GM15510 (cell line): ENCODE results near the gene DMD.

ENCODE experiments used
- POLR2A ChIP-seq: IDR thresholded peaks from 3 replicates; pipeline ENCODE4 v1.6.1; 2011; ENCODE audit warnings: borderline replicate concordance; ENCODE audit not compliant: insufficient read length; ENCODE audit errors: extremely low read depth

DMD gene

DNA sequence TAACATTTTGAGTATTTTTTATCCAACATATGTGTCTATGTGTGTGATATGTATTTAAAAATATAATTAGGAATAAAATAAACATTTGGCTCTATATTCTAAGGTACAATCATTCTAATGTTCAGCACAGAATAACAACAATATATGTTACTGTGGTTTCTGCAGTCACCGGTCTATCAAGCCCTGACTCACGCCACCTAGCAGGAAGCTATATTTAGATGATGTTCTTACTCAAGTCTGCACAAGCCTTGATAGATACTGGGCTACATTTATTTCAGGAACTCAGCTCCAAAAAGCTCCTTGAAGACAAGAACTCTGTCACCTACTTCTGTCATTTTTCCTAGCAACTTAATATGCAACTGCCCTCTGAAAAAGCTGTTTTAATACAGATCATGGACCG lies 1987.5 kb downstream of the DMD start:
- no peak for TF ChIP-seq POLR2A

DNA sequence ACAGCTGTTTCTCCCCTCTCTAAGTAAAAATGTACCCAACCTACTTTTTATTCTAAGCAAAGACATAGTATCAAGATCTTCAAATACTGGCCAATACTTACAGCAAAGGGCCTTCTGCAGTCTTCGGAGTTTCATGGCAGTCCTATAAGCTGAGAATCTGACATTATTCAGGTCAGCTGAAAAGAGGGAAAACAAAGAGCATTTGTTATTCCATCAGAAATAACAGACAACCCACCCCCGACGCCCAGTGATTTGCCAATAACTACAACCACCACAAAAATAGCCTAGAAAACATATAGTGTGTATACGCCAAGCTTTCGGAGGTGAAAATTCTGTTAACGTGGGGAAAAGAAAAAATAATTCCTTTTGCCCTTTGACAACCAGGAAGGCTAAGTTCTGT lies 1988.4 kb downstream of the DMD start:
- TF ChIP-seq POLR2A = no peak

DNA sequence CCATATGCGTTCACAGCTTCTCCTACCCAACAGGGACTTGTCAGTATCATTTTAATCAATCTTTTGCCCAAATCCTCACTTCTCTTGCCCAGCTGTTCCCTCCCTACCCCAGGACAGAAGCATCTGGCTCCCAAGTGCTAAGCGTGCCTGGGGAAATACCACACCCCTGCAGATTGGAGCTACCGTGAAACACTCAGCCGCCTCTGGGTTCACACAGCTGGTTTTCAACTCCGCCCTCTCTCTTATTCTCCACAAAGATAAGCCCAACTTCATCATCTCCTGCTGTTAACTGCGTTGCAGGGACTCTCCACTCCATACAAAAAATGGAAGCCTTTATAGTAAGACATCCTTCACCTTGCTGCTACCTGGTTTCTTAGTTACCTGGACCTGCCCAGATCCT lies 1992.2 kb downstream of the DMD start:
- TF ChIP-seq POLR2A = no peak

DNA sequence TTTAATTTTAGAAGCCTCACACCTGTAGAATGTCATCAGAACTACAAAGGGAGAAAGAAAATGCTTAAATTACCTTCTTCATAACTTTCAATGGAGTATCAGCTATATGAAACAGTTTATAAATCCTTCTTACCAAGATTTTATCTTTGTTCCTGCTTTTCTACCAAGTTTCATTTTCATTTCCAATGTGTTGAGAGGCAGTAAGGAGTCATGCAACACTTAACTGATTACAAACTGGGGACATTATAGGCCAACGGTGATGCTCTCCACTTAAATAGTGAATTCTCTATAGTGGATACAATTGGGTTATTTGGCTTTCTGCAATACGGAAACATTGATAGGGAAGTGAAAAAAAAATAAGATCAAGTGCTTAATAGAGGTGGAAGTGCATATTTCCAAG lies 1994.3 kb downstream of the DMD start:
- no peak for TF ChIP-seq POLR2A

DNA sequence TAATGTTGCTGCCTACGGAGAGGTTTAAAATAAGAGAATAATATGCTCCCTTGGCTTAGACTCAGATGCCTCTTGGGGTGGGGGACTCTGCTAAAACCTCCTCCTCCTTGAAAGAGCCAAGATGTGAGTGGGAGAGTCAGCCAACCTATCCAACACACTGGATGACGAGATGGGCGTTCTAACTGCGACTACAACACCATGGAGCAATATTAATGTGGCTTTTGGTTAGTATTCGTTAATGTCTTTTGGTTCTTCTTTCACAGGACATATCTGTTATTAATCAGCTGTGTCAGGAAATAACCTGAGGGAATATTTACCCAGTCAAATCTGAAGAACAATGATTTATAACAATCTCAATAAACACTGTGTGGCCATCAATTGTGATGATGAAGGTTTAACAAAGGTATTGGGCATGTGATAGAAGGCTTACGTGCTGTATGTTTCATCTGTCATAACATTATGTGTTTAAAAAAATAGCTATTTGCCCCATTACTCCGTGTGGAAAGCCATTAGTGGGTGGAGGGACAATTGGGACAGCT lies 1996.0 kb downstream of the DMD start:
- no peak for TF ChIP-seq POLR2A

DNA sequence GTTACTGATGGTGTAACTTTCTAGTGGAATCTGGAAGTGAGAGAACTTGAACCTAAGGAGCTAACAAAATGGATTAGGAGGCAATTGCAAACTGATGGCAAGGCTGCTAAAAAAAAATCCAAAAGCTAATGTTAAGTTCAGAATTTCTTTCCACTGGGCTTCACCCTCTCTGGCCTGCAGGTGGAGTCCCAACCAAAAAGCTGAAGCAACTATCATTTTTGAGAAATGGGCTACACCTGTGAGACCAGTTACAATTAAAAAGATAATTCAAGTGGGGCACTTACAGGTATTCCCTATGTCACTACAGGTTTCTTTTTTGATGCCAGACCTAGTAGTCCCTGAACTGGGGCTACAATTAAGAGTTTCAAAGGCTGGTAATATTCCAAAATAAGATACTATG lies 1997.4 kb downstream of the DMD start:
- no peak for TF ChIP-seq POLR2A

DNA sequence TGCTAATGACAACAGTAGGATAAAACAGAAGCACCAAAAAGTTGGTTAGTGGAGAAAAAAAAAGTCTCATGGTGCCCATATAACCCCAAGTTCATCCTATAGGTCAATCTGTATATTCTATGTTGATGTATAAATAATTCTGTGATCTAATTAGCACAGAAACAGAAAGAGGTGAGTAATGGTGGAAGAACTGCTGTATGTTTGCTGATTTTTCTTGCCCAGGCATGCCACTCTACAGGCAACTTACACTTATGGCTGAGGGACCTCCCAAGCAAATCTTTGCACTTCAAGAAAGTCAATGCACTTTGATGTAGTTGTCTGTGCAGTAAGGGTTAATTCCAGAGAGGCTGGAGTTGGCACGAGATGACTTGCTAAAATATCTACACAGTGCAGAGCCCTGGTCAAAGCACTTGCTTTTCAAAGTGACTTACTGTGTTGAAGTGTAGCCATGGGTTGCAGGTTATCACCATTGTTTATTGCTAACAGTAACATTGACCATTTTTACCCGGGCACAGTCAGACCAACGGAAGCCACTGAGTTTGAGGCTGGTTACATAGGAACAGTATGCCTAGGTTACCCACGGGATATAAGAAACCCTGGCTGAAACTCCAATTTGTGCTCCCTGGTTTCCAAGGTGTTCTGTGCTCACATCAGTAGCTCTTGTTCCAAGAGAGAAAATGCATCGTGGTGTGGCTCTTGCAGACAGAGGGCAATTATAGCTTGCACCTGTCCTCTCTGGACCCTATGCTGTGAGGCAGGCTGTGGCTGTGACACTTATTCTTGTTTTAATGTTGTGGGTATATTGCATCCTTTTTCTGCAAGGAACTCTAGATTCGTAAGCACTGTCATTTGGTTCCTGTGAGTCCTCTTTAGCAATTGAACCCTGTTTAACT lies 1998.2 kb downstream of the DMD start:
- no peak for TF ChIP-seq POLR2A

DNA sequence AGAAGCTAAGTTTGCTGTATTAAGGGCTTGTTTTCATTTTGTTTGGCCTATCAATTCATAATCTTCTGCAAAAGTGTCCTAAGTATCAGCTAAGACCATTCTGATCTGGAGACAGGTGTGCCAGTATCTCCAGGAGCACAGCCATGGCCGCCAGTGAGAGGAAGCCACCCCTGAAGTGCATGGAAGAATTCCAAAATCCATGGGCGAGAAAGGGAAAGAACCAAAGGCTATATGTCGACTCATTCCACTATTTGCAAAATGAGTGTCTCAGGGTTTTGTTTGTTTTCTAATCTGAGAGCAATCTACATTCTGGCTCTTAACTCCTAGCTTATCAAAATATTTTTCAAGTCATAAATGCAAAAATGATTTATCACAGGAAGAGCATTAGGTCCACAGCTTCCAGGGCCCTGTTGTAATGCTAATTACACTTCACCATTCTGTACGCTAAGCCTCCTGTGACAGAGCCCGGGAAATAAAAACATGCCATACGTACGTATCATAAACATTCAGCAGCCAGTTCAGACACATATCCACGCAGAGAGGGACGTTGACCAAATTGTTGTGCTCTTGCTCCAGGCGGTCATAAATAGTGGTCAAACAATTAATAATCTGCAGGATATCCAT lies 2002.2 kb downstream of the DMD start:
- no peak for TF ChIP-seq POLR2A

DNA sequence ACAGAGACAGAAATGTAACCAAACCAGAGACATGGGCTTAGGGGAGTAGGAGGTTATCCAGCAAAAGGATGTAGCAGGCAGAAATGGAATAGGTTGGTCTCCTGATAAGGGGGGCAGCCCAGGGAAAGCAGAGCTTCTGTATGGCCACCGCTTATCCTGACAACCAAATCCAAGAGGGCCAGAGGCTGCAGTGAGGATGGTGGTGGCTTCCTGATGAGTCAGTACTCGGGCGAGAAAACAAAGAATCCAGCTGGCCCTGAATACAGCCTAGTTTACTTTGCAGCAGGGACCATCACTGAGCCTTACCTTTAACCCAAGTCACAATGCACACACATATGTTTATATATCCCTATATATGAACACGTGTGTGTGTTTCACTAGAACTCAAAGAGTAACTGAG lies 2009.8 kb downstream of the DMD start:
- no peak for TF ChIP-seq POLR2A

DNA sequence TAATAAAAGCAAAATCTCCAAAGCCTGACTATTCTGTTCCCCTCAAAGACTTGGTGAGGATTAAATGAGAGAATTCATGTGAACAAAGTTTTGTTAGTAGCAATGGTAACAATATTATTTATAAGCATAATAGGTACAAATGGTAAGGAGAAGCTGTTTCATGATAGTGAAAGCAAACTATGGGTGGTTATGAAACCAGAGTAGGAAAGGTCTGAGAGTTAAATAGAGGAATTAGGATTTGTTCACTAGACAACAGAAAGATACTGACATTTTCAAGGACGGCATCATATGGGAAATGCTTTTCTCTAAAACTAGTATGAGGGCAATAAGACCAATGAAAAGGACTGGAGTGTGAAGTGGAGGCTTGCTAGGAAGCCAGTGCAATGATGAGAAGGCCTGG lies 2010.9 kb downstream of the DMD start:
- TF ChIP-seq POLR2A = no peak

DNA sequence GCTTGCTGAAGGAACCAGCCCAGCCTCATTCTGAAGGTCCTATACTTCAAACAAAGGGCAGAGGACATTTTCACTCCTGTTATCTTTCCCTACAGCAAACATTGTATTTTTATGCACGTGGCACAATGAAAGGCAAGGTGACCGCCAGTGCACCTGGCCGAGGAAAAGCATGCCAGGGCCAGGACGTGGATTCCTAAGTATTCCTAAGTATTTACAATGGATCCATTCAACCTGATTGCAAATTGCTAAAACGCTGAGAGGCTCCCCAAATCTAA lies 2011.6 kb downstream of the DMD start:
- TF ChIP-seq POLR2A = no peak

DNA sequence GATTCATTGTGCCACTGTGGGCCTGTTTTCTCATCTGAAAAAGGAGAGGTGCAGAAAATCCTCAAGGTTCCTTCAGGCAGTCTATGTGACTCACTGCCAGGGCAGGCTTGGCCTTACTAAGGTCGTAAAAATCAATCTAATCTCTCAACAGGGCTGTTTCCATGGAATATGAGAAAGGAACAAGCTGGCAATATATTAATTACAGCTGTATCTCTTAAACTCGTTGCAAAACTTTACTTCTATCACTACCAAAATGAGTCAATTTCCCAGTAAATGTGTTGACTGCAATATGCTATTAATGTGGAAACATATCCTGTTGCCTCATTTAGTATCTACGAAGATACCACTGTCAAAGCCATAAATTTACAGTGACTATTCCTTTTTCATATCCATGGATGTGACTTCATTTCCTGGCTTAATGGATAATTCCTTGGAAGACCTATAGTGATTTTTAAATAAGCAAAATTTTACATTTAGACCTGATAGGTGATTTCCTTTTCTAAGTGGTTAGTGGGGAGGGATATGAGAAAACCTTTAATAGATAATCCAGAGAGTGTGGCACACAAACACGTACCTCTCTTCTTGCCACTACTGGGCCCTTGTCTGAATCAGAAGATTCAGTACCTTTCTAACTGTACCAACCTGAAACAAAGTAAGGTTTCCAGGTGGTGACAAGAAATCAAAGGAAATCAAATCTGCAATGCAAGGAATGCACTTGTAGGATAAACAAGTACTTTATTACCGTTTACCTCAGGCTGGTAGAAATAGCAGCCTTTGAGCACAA lies 2012.1 kb downstream of the DMD start:
- TF ChIP-seq POLR2A = no peak

DNA sequence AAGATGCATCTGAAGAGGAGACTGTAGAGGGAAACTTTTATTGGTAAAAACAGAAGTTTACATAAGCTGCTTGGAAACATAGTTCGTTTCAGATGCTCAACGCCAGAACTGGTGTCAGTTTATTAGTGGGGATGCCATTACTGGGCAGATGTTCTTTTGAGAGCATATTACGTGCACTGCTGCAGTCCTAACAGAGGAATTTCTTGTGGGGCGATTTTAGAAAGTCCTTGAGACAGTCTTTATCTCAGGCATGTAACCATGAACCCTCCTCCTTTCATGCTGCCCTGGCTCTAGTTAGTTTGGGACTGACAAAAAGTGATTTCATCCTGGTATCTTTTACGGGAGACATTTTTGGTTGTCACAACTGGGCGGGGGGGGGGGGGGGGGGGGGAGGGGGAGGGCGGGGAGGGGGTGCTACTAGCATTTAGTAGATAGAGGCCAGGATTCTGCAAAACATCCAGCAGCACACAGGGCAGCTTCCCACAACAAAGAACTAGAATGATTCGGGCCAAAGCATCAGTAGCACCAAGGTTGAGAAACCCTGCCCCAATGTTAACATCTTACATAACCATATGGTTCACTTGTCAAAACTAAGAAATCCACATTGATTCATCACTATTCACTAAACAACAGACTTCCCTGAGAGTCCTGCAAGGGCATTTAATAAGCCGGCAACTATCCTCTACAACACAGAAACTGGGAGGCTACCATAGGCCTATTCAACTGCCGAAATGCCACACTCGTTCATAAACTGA lies 2021.0 kb downstream of the DMD start:
- TF ChIP-seq POLR2A = no peak

DNA sequence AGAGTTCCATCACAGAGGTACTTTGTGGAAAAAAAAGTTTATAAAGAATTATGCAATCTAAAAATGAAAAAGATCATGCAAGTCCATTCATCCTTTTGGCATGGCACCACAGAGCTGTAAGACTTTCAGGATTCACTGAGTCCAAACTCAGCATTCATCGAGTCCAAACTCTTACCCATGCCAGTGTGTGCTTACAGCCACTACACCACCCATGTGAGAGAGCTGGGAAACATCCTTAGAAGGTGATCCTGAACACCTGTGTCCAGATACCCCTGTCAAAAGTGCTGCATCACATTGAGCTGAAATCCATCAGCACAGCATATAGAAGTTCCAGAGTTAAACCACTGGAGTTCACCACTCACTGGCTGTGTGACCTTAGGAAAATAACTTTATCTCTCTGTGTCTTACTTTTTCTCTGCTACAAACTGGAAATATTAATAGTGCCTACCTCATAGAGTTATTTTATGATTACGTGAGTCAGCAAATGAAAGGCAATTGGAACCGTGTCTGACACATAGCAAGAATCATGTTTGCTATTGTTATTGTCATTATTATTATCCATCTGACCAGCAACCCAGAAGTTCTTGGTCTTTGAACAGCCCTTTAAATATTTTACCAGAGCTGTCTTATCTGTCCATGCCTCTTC lies 2024.5 kb downstream of the DMD start:
- no peak for TF ChIP-seq POLR2A
